Endodermal cell (in vitro differentiated cells): ENCODE measurements around the gene MST1. TPM values are rescaled to one million over a fixed set of nuclear protein-coding genes. Genes with fewer than 3 reads are reported as not detected.

Experiments used
- DNase-seq: peaks from one replicate; pipeline ENCODE4 v3.0.0-alpha.2; 2017
- H3K27ac ChIP-seq: 2 replicates; pipeline ENCODE4 v1.5.1; 2013; ENCODE audit warnings: mild to moderate bottlenecking, low read depth, low read length, moderate library complexity
- H3K27me3 ChIP-seq: 2 replicates; pipeline ENCODE4 v1.6.1; 2013; ENCODE audit warnings: mild to moderate bottlenecking, low read length, moderate library complexity; ENCODE audit not compliant: insufficient read depth, control insufficient read depth, poor library complexity, severe bottlenecking
- H3K36me3 ChIP-seq: 2 replicates; pipeline ENCODE4 v1.7.0; 2013; ENCODE audit warnings: mild to moderate bottlenecking, low read length, moderate library complexity; ENCODE audit not compliant: control insufficient read depth, insufficient read depth
- H3K4me1 ChIP-seq: one replicate; pipeline ENCODE4 v1.7.0; 2013; ENCODE audit warnings: low read length; ENCODE audit not compliant: control insufficient read depth, insufficient read depth
- H3K4me3 ChIP-seq: 2 replicates; pipeline ENCODE4 v1.5.1; 2013; ENCODE audit warnings: mild to moderate bottlenecking, low read length, moderate library complexity
- H3K9ac ChIP-seq: 2 replicates; pipeline ENCODE4 v1.6.1; 2013; ENCODE audit warnings: mild to moderate bottlenecking, low read length, moderate library complexity; ENCODE audit not compliant: poor library complexity, severe bottlenecking; ENCODE audit errors: extremely low read depth
- H3K9me3 ChIP-seq: 2 replicates; pipeline ENCODE4 v1.6.1; 2013; ENCODE audit warnings: mild to moderate bottlenecking, low read length, moderate library complexity; ENCODE audit not compliant: control insufficient read depth
- H3K27ac Mint-ChIP-seq: 2 replicates; pipeline ENCODE4 v1.8.0; 2020; ENCODE audit warnings: mixed read lengths
- H3K27me3 Mint-ChIP-seq: 2 replicates; pipeline ENCODE4 v1.8.0; 2021; ENCODE audit warnings: mild to moderate bottlenecking, mixed read lengths; ENCODE audit not compliant: insufficient read depth
- H3K36me3 Mint-ChIP-seq: 2 replicates; pipeline ENCODE4 v1.8.0; 2020; ENCODE audit warnings: low read depth, mixed read lengths
- H3K4me1 Mint-ChIP-seq: 2 replicates; pipeline ENCODE4 v1.8.0; 2020; ENCODE audit warnings: mixed read lengths
- H3K4me3 Mint-ChIP-seq: 2 replicates; pipeline ENCODE4 v1.8.0; 2020; ENCODE audit warnings: mild to moderate bottlenecking, moderate library complexity, mixed read lengths
- H3K9me3 Mint-ChIP-seq: 2 replicates; pipeline ENCODE4 v1.8.0; 2020; ENCODE audit warnings: mild to moderate bottlenecking, mixed read lengths
- CTCF ChIP-seq: fragments of 200-600 bp; sonication (generic); conservative IDR thresholded peaks from 2 replicates; pipeline ENCODE4 v1.5.0; 2021; ENCODE audit warnings: antibody characterized with exemption, mild to moderate bottlenecking
- WGBS, 2 experiments: methylation state at CpG; one replicate each; pipeline versions ENCODE4 v1.1.5 to v1.1.7; 2013; ENCODE audit warnings: missing lambda C conversion rate in 2 of 2, mixed read lengths in 1 of 2; ENCODE audit not compliant: insufficient coverage in 1 of 2, insufficient read length in 1 of 2; 5-methylcytosine and 5-hydroxymethylcytosine counted together
- total RNA-seq, 2 donors: library from RNA; stranded (reverse); fragmentation: NEBNext Ultra II Directional in 1 of 2; extraction: Animal tissue kit (Norgen Biotek cat#: 25700) in 1 of 2; gene quantifications; 2 replicates in 1 of 2; 3 replicates in 1 of 2; pipeline ENCODE4 v1.2.1, GENCODE V29; 2021

The MST1 gene
- total RNA-seq, 2 donors from 2014 or later, result 30.8 to 35.5 TPM

DNA sequence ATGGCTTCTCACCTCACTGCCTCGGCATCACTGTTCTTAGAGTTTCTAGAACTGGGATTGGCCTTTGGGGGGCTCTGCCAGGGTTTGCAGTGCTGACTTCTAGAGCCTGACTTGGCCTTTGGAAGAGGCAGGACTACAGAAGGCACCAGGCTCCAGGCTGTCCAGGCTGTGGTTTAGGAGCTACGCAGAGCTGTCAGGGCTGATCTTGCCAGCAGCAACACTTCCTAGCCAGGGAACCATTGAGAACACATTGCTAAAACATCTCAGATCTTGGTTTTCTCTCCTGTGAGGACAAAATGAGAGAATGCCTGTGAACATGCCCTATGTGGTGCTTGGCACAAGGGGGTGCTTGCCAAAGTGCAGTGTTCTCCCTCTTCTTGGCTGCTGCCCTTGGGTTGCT is 49.7 kb downstream of the MST1 start:
- Histone ChIP-seq H3K36me3 (no peaks in the 10 kb centered on the region), H3K4me1 (no peaks in the 10 kb centered on the region), H3K9ac (no peak overlapping the region), H3K9me3 (no peaks in the 10 kb centered on the region), H3K4me3 (no peak overlapping the region), H3K27ac (no peak overlapping the region), H3K27me3 (no peaks in the 10 kb centered on the region)
- H3K36me3 Mint-ChIP-seq, result no peaks in the 10 kb centered on the region
- no peaks in the 10 kb centered on the region for H3K9me3 Mint-ChIP-seq
- TF ChIP-seq CTCF, result no peak
- WGBS, 2 experiments, result 97 to 100% methylated on average over 1 to 2 of the region's 2 CpGs
- no peaks in the 10 kb centered on the region for H3K27me3 Mint-ChIP-seq
- no peak overlapping the region for H3K4me3 Mint-ChIP-seq
- no peak for DNase-seq
- H3K4me1 Mint-ChIP-seq, result no peaks in the 10 kb centered on the region
- H3K27ac Mint-ChIP-seq, result no peak overlapping the region

DNA sequence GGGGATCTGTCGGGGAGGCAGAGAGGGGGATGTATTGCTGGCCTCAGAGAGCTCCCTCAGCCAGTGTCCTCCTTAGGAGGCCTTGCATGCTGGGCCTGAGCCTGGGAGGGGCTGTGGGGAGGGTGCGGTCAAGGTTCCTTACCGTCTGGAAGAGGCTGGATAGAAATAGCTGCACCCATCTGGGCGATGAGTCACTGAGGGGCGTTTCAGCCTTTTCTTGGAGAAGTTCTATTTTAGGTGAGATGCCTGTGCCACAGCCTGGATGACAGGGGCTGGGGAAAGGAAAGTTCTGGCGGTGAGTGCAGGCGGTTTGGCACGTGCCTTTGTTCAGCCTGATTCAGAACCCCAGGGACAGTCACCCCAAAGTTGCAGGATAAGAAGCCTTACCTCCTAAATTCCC is 50.8 kb downstream of the MST1 start:
- H3K27ac Mint-ChIP-seq, result no peak overlapping the region
- no peak for TF ChIP-seq CTCF
- Histone ChIP-seq H3K36me3 (no peaks in the 10 kb centered on the region), H3K4me3 (no peak overlapping the region), H3K9ac (no peak overlapping the region), H3K27ac (no peak overlapping the region), H3K27me3 (no peaks in the 10 kb centered on the region), H3K9me3 (no peaks in the 10 kb centered on the region), H3K4me1 (no peaks in the 10 kb centered on the region)
- DNase-seq, result no peak
- H3K27me3 Mint-ChIP-seq, result no peaks in the 10 kb centered on the region
- H3K9me3 Mint-ChIP-seq, result no peaks in the 10 kb centered on the region
- H3K4me1 Mint-ChIP-seq, result no peaks in the 10 kb centered on the region
- H3K4me3 Mint-ChIP-seq, result no peak overlapping the region
- no peaks in the 10 kb centered on the region for H3K36me3 Mint-ChIP-seq
- 74 to 83% methylated on average over 4 to 8 of the region's 8 CpGs for WGBS, 2 experiments

DNA sequence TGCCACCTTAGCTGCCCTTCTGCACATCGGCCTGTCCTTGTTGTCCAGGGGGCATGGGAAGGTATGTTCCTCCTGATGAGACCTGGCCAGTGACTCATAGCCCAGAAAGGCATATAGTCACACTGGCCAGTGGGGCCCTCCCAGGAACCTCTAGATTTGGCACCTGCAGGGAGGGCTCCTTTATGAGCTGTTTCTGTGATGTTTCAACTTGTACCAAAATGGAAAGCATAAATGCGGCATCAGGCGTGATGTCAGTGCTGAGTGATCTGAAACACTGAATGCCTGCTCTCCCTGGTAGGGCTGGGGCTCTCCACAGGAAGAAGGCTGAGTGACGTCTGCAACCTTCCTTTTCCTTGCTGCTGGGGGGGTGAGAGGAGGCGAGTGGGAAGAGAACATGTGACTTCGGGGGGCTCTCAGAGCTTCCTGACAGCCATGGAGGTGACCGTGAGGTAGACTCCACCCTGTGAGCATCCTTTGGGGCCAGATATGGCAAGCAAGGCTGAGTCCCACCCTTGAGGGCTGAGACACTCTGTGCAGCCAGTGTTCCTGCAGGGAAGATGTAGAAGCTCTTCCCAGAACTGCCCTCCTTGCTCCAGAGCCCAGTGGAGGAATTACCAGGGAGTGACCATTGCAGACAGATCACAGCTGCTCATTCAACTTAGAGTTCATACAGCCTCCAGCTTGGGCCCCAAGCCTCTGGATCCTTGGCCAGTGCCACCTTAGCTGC is 52.2 kb downstream of the MST1 start:
- Histone ChIP-seq H3K9me3 (no peaks in the 10 kb centered on the region), H3K36me3 (no peaks in the 10 kb centered on the region), H3K27me3 (no peaks in the 10 kb centered on the region), H3K4me1 (no peaks in the 10 kb centered on the region), H3K4me3 (no peak overlapping the region), H3K9ac (no peak overlapping the region), H3K27ac (no peak overlapping the region)
- Mint-ChIP-seq H3K27me3 (no peaks in the 10 kb centered on the region), H3K4me3 (no peak overlapping the region), H3K4me1 (no peaks in the 10 kb centered on the region), H3K27ac (no peak overlapping the region), H3K9me3 (no peaks in the 10 kb centered on the region), H3K36me3 (no peaks in the 10 kb centered on the region)
- no peak for TF ChIP-seq CTCF
- WGBS, 2 experiments, result 75 to 87% methylated on average over 5 to 7 of the region's 7 CpGs
- no peak for DNase-seq
